GM12874 (cell line): ENCODE measurements around the gene TYRO3.

Experiments
- CTCF ChIP-seq: IDR thresholded peaks from 2 replicates; pipeline ENCODE4 v1.5.1; 2011; ENCODE audit warnings: low read depth, mild to moderate bottlenecking, control low read depth, low read length, moderate library complexity; ENCODE audit not compliant: insufficient read depth

The TYRO3 gene

DNA sequence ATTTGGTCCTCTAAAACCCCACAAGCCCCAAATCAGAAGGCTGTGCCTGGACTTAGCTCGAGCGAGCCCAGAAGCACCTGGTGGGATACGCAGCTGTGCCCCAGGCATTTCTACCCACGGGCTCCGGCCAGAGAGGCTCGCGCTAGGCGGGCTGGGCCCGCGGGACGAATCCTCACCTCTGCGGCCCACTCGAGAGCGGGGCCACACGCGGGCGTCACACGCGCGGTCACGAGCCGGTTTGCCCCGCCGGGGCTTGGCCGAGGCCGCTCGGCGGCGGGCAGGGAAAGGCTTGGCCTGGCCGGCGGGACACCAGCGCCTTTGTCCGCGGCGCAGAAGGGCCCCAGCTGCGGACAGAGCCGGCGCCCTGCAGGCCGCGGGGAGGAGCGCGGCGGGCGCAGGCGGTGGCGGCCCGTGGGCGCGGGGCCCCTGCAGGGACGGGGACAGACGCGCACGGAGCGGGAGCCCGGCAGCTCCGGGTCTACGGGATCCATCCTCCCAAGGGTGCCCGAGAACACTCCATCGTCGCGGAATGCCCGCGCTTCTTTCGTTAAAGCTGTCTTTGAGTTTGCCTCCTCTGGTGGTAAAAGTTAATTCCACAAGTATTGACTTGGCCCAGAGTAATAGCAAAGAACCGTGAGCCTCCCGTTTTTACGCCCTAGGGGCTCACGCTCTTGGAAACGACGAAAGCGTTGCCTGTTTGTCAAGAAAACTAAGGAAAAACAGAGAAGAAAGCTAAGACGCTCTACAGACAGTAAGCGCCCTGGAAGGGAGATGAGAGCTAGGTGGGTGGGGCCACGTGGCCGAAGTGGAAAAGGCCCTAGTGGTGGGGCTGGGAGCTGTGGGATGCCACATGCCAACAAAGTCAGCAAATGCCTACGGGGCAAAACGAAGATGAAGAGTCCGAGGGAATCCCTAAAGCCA is 26.4 kb downstream of the TYRO3 start:
- TF ChIP-seq CTCF: no peak

DNA sequence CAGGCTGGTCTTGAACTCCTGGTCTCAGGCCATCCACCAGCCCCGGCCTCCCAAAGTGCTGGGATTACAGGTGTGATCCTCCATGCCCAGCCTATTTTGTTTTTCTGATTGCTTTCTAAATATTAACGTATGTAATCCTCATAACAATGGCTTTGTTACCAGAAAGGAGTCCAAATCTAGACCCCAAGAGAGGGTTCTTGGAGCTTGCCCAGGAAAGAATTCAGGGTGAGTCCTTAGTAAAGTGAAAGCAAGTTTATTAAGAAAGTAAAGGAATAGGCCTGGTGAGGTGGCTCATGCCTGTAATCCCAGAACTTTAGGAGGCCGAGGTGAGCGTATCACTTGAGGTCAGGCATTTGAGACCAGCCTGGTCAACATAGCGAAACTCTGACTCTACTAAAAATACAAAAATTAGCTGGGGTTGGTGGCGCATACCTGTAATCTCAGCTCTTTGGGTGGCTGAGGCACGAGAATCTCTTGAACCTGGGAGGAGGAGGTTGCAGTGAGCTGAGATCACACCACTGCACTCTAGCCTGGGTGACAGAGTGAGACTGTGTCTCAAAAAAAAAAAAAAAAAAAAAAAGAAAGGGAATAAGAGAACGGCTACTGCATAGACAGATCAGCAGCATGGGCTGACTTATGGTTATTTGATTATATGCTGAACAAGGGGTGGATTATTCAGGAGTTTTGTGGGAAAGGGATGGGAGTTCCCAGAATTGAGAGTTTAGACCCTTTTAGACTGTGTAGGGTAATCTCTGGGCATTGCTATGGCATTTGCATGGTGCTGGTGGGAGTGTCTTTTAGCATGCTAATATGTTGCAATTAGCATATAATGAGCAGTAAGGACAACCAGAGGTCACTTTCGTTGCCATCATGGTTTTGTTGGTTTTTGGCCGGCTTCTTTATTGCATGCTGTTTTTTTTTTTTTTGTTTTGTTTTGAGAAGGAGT is 36.1 kb downstream of the TYRO3 start:
- no peak for TF ChIP-seq CTCF

DNA sequence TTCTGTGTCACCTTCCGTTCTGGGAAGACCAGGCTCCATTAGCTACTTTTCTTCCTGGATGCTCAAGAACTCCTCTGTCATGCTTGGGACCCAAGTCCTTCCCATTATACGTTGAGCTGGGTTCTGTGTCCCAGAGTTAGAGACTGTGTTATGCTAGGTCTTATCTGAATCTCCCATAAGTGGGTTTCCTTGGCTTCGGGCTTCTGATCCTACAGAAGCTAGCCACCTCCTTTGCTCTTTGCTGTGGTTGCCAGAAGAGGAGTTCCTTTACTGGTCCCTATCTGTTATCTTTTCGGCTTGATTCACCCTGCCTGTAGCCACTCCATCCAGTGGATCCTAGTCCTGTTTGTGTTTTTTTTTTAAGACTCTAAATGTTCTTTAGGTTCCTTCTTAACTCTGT is 38.0 kb downstream of the TYRO3 start:
- TF ChIP-seq CTCF: no peak

DNA sequence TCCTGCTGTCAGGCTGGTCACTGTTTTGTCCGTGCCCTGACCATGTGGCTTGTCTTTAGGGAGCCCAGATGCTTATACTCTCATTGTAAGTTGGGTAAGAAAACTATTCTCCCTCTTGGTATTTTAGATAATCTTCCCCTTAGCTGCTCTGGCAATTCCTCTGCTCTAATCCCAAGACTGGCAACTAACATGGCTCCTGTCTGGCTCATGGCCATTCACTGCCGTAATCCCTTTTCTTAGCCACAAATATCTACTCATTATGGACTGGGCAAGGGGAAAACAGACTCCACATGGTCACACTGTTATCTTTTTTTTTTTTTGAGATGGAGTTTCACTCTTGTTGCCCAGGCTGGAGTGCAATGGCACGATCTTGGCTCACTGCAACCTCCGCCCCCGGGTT is 38.8 kb downstream of the TYRO3 start:
- TF ChIP-seq CTCF: no peak

- TF ChIP-seq CTCF: no peak
Measured at GRCh38 chr15:41599061-41599460, 40.0 kb downstream of the TYRO3 start.

DNA sequence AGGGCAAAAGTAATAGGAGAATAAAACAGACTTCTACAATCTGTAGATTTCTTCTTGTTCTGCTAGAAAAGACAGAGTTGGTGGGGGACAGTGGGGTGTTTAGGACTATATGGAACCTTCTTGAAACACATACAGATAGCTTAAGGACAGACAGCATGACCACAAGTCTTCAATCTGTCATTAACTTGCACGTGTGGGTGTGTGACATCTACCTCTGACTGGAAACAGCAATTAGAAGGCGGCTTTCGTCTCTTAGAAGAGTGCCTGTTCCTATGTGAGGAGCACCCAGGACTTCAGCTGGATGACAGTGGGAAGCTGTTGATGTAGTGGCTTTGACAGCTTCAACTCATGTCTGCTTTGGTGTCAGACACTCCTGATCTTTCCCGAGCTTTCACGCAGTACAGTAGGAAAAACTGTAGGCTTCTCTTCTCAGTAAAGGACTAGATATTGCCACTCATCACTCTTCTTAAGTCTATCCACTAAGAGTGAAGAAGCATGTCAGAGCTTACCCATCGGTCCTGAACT is 44.5 kb downstream of the TYRO3 start:
- no peak for TF ChIP-seq CTCF
